Measurements from ENCODE around the gene TCF7L2. TPM values are rescaled to one million over a fixed set of nuclear protein-coding genes. Genes with fewer than 3 reads are reported as not detected.

TCF7L2 gene
- total RNA-seq, 1 donor from 2014 or later, result 49.3 TPM

- no peaks in the 10 kb centered on the region for H3K36me3 Mint-ChIP-seq (ENCODE audit: low read depth, unreplicated experiment)
- H3K9me3 Mint-ChIP-seq (ENCODE audit: unreplicated experiment), result no peaks in the 10 kb centered on the region
- H3K4me3 Mint-ChIP-seq (ENCODE audit: unreplicated experiment), result no peak overlapping the region
- H3K27ac Mint-ChIP-seq (ENCODE audit: unreplicated experiment), result no peak overlapping the region
- peaks cover 17% of the 10 kb centered on the region for H3K4me1 Mint-ChIP-seq (ENCODE audit: unreplicated experiment)
- H3K27me3 Mint-ChIP-seq (ENCODE audit: unreplicated experiment), result peaks cover 1% of the 10 kb centered on the region
- no peak for DNase-seq (ENCODE audit: low spot score)
- no peak for TF ChIP-seq CTCF (IDR thresholded peaks at IDR 0.05; ENCODE audit: unreplicated experiment)
Measured at GRCh38 chr10:112979927-112980326, 29.9 kb downstream of the TCF7L2 start.

GRCh38 chr10:112980937-112981336, 30.9 kb downstream of the TCF7L2 start:
- no peak overlapping the region for H3K4me3 Mint-ChIP-seq (ENCODE audit: unreplicated experiment)
- no peaks in the 10 kb centered on the region for H3K9me3 Mint-ChIP-seq (ENCODE audit: unreplicated experiment)
- peaks cover 1% of the 10 kb centered on the region for H3K27me3 Mint-ChIP-seq (ENCODE audit: unreplicated experiment)
- H3K27ac Mint-ChIP-seq (ENCODE audit: unreplicated experiment), result no peak overlapping the region
- H3K36me3 Mint-ChIP-seq (ENCODE audit: low read depth, unreplicated experiment), result no peaks in the 10 kb centered on the region
- H3K4me1 Mint-ChIP-seq (ENCODE audit: unreplicated experiment), result peaks cover 27% of the 10 kb centered on the region
- TF ChIP-seq CTCF (IDR thresholded peaks at IDR 0.05; ENCODE audit: unreplicated experiment), result no peak
- DNase-seq (ENCODE audit: low spot score), result no peak

- TF ChIP-seq CTCF (IDR thresholded peaks at IDR 0.05; ENCODE audit: unreplicated experiment), result no peak
- no peaks in the 10 kb centered on the region for H3K9me3 Mint-ChIP-seq (ENCODE audit: unreplicated experiment)
- H3K36me3 Mint-ChIP-seq (ENCODE audit: low read depth, unreplicated experiment), result no peaks in the 10 kb centered on the region
- H3K27ac Mint-ChIP-seq (ENCODE audit: unreplicated experiment), result no peak overlapping the region
- no peak overlapping the region for H3K4me3 Mint-ChIP-seq (ENCODE audit: unreplicated experiment)
- peaks cover 1% of the 10 kb centered on the region for H3K27me3 Mint-ChIP-seq (ENCODE audit: unreplicated experiment)
- peaks cover 33% of the 10 kb centered on the region for H3K4me1 Mint-ChIP-seq (ENCODE audit: unreplicated experiment)
- DNase-seq (ENCODE audit: low spot score), result no peak
Measured at GRCh38 chr10:112981553-112981952, 31.5 kb downstream of the TCF7L2 start.

GRCh38 chr10:112983444-112984056, 33.5 kb downstream of the TCF7L2 start:
- H3K9me3 Mint-ChIP-seq (ENCODE audit: unreplicated experiment), result no peaks in the 10 kb centered on the region
- H3K27me3 Mint-ChIP-seq (ENCODE audit: unreplicated experiment), result peaks cover 5% of the 10 kb centered on the region
- no peak for DNase-seq (ENCODE audit: low spot score)
- H3K4me1 Mint-ChIP-seq (ENCODE audit: unreplicated experiment), result peaks cover 31% of the 10 kb centered on the region
- TF ChIP-seq CTCF (IDR thresholded peaks at IDR 0.05; ENCODE audit: unreplicated experiment), result no peak
- no peaks in the 10 kb centered on the region for H3K36me3 Mint-ChIP-seq (ENCODE audit: low read depth, unreplicated experiment)
- no peak overlapping the region for H3K4me3 Mint-ChIP-seq (ENCODE audit: unreplicated experiment)
- H3K27ac Mint-ChIP-seq (ENCODE audit: unreplicated experiment), result no peak overlapping the region

- Mint-ChIP-seq H3K9me3 (ENCODE audit: unreplicated experiment) (no peaks in the 10 kb centered on the region), H3K4me1 (ENCODE audit: unreplicated experiment) (peaks cover 42% of the 10 kb centered on the region)
- no peak for DNase-seq (ENCODE audit: low spot score)
Measured at GRCh38 chr10:112984756-112985155, 34.7 kb downstream of the TCF7L2 start.

More at GRCh38 chr10:112984756-112985155, 34.7 kb downstream of the TCF7L2 start:
- H3K27me3 Mint-ChIP-seq (ENCODE audit: unreplicated experiment), result peaks cover 5% of the 10 kb centered on the region
- no peak overlapping the region for H3K27ac Mint-ChIP-seq (ENCODE audit: unreplicated experiment)
- no peak overlapping the region for H3K4me3 Mint-ChIP-seq (ENCODE audit: unreplicated experiment)
- H3K36me3 Mint-ChIP-seq (ENCODE audit: low read depth, unreplicated experiment), result no peaks in the 10 kb centered on the region
- no peak for TF ChIP-seq CTCF (IDR thresholded peaks at IDR 0.05; ENCODE audit: unreplicated experiment)
